ENCODE results near the gene THOC2.
"Not testable (repeated sequence)": the region's sequence is repeated elsewhere in the genome, so short reads cannot be mapped to it uniquely, and the experiment has no call there.

The THOC2 gene

DNA sequence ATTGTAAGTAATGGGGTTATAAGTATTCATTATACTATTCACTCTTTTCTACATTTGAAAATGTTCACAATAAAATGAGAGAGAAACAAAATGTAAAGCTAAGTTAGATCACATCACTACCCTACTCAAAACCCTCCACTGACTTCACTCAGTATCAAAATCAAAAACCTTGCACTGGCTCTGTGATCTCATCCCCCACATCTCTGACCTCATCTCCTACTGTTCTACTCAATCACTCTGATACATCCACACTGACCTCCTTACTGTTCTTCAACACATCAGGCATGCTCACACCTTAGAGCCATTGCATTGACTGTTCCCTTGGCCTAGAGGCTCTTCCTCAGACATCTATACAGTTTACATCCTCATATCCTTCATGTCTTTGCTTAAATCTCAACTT, 50.7 kb downstream of the THOC2 start:
- DNase-seq (ENCODE audit: insufficient read length, low spot score) = no peak
- TF ChIP-seq TAF1 (IDR thresholded peaks at IDR 0.05; ENCODE audit: low read depth, low read length) (no peak), POLR2AphosphoS5 (IDR thresholded peaks at IDR 0.05; ENCODE audit: low read depth, low read length) (no peak), PAX5 (IDR thresholded peaks at IDR 0.05; ENCODE audit: insufficient read depth, low read length, severe bottlenecking) (no peak), SPI1 (IDR thresholded peaks at IDR 0.05; ENCODE audit: low read depth, low read length) (no peak), POU2F2 (IDR thresholded peaks at IDR 0.05; ENCODE audit: low read depth, low read length) (no peak), POLR2A (IDR thresholded peaks at IDR 0.05; ENCODE audit: low read depth, low read length) (no peak)

GRCh38 chrX:123679733-123680460, 53.0 kb downstream of the THOC2 start:
- not testable (repeated sequence) for DNase-seq (ENCODE audit: insufficient read length, low spot score); FAIRE-seq

More for the DNA sequence above, 50.7 kb downstream of the THOC2 start:
- no peak for FAIRE-seq

DNA sequence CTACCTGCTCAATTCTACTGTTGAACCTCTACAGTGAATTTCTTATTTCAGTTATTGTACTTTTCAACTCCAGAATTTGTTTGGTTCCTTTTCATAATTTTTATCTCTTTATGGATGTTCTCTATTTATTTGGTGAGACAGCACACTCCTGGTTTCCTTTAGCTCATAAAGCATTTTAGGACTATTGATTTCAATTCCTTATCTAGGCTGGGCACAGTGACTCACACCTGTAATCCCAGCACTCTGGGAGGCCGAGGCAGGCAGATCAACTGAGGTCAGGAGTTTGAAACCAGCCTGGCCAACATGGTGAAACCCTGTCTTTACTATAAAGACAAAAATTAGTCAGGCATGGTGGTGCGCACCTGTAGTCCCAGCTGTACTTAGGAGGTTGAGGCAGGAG, 57.7 kb downstream of the THOC2 start:
- DNase-seq (ENCODE audit: insufficient read length, low spot score) = no peak
- FAIRE-seq = no peak
- TF ChIP-seq TAF1 (IDR thresholded peaks at IDR 0.05; ENCODE audit: low read depth, low read length) = no peak
- TF ChIP-seq POLR2AphosphoS5 (IDR thresholded peaks at IDR 0.05; ENCODE audit: low read depth, low read length) = no peak
- no peak for TF ChIP-seq POLR2A (IDR thresholded peaks at IDR 0.05; ENCODE audit: low read depth, low read length)
- no peak for TF ChIP-seq PAX5 (IDR thresholded peaks at IDR 0.05; ENCODE audit: insufficient read depth, low read length, severe bottlenecking)
- no peak for TF ChIP-seq SPI1 (IDR thresholded peaks at IDR 0.05; ENCODE audit: low read depth, low read length)
- TF ChIP-seq POU2F2 (IDR thresholded peaks at IDR 0.05; ENCODE audit: low read depth, low read length) = no peak

- FAIRE-seq (peak; percentile 69), DNase-seq (ENCODE audit: insufficient read length, low spot score) (no peak)
- no peak for TF ChIP-seq SPI1 (IDR thresholded peaks at IDR 0.05; ENCODE audit: low read depth, low read length)
- TF ChIP-seq PAX5 (IDR thresholded peaks at IDR 0.05; ENCODE audit: insufficient read depth, low read length, severe bottlenecking) = no peak
- TF ChIP-seq TAF1 (IDR thresholded peaks at IDR 0.05; ENCODE audit: low read depth, low read length) = no peak
- no peak for TF ChIP-seq POU2F2 (IDR thresholded peaks at IDR 0.05; ENCODE audit: low read depth, low read length)
- TF ChIP-seq POLR2A (IDR thresholded peaks at IDR 0.05; ENCODE audit: low read depth, low read length) = no peak
- no peak for TF ChIP-seq POLR2AphosphoS5 (IDR thresholded peaks at IDR 0.05; ENCODE audit: low read depth, low read length)
Observed at GRCh38 chrX:123673813-123674212, 59.0 kb downstream of the THOC2 start.

DNA sequence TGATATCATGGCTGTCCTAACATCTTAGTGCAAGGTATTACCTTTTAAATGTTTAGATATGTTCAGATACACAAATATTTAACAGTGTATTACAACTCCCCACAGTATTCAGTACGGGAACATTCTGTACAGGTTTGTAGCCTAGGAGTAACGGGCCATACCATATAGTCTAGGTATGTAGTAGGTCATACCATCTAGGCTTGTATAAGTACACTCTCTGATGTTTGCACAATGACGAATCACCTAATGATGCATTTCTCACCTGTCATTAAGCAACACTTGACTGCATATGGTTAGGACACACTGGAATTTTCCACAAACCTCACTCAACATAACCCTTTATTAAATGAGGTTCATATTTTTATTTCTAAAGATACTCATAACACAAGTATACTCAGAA, 67.7 kb downstream of the THOC2 start:
- FAIRE-seq (peak; percentile 71), DNase-seq (ENCODE audit: insufficient read length, low spot score) (no peak)

GRCh38 chrX:123664467-123665167, 68.2 kb downstream of the THOC2 start:
- not testable (repeated sequence) for FAIRE-seq; DNase-seq (ENCODE audit: insufficient read length, low spot score)

More for the DNA sequence above, 67.7 kb downstream of the THOC2 start:
- TF ChIP-seq POU2F2 (IDR thresholded peaks at IDR 0.05; ENCODE audit: low read depth, low read length) (no peak), PAX5 (IDR thresholded peaks at IDR 0.05; ENCODE audit: insufficient read depth, low read length, severe bottlenecking) (no peak), SPI1 (IDR thresholded peaks at IDR 0.05; ENCODE audit: low read depth, low read length) (no peak), POLR2A (IDR thresholded peaks at IDR 0.05; ENCODE audit: low read depth, low read length) (no peak), POLR2AphosphoS5 (IDR thresholded peaks at IDR 0.05; ENCODE audit: low read depth, low read length) (no peak)

- peak; percentile 23 for FAIRE-seq
- not testable (repeated sequence) for DNase-seq (ENCODE audit: insufficient read length, low spot score)
Observed at GRCh38 chrX:123663720-123664119, 69.1 kb downstream of the THOC2 start.

DNA sequence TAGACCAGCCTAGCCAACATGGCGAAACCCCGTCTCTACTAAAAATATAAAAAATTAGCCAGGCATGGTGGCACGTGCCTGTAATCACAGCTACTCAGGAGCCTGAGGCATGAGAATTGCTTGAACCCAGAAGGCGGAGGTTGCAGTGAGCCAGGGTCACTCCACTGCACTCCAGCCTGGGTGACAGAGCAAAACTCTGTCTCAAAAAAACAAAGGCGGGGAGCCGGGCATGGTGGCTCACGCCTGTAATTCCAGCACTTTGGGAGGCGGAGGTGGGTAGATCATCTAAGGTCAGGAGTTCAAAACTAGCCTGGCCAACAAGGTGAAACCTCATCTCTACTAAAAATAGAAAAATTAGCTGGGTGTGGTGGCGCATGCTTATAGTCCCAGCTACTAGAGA, 76.3 kb downstream of the THOC2 start:
- not testable (repeated sequence) for FAIRE-seq; DNase-seq (ENCODE audit: insufficient read length, low spot score)

DNA sequence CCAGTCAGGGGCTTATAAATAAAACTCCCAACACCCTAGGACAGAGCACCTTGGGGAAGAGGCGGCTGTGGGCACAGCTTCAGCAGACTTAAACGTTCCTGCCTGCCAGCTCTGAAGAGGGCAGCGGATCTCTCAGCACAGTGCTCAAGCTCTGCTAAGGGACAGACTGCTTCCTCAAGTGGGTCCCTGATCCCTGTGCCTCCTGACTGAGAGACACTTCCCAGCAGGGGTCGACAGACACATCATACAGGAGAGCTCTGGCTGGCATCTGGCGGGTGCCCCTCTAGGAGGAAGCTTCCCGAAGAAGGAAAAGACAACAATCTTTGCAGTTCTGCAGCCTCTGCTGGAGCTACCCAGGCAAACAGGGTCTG, 84.1 kb downstream of the THOC2 start:
- DNase-seq (ENCODE audit: insufficient read length, low spot score); FAIRE-seq: not testable (repeated sequence)

DNA sequence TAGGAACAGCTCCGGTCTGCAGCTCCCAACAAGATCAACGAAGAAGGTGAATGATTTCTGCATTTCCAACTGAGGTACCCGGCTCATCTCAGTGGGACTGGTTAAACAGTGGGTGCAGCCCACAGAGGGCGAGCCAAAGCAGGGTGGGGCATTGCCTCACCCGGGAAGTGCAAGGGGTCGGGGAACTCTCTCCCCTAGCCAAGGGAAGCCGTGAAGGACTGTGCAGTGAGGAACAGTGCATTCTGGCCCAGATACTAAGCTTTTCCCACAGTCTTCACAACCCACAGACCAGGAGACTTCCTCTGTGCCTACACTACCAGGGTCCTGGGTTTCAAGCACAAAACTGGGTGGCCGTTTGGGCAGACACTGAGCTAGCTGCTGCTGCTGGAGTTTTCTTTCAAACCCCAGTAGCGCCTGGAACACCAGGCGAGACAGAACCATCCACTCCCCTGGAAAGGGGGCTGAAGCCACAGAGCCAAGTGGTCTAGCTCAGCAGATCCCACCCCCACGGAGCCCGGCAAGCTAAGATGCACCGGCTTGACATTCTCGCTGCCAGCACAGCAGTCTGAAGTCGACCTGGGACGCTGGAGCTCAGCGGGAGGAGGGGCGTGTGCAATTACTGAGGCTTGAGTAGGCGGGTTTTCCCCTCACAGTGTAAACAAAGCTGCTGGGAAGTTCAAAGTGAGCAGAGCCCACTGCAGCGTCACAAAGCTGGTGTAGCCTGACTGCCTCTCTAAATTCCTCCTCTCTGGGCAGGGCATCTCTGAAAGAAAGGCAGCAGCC, 84.6 kb downstream of the THOC2 start:
- TF ChIP-seq POLR2A (IDR thresholded peaks at IDR 0.05; ENCODE audit: low read depth, low read length) (no peak), POU2F2 (IDR thresholded peaks at IDR 0.05; ENCODE audit: low read depth, low read length) (no peak), SPI1 (IDR thresholded peaks at IDR 0.05; ENCODE audit: low read depth, low read length) (no peak), PAX5 (IDR thresholded peaks at IDR 0.05; ENCODE audit: insufficient read depth, low read length, severe bottlenecking) (no peak), TAF1 (IDR thresholded peaks at IDR 0.05; ENCODE audit: low read depth, low read length) (no peak), POLR2AphosphoS5 (IDR thresholded peaks at IDR 0.05; ENCODE audit: low read depth, low read length) (no peak)
- FAIRE-seq (no peak), DNase-seq (ENCODE audit: insufficient read length, low spot score) (no peak)

GRCh38 chrX:123647244-123647643, 85.6 kb downstream of the THOC2 start:
- TF ChIP-seq SPI1 (IDR thresholded peaks at IDR 0.05; ENCODE audit: low read depth, low read length) (no peak), PAX5 (IDR thresholded peaks at IDR 0.05; ENCODE audit: insufficient read depth, low read length, severe bottlenecking) (no peak), TAF1 (IDR thresholded peaks at IDR 0.05; ENCODE audit: low read depth, low read length) (no peak), POLR2A (IDR thresholded peaks at IDR 0.05; ENCODE audit: low read depth, low read length) (no peak), POLR2AphosphoS5 (IDR thresholded peaks at IDR 0.05; ENCODE audit: low read depth, low read length) (no peak), POU2F2 (IDR thresholded peaks at IDR 0.05; ENCODE audit: low read depth, low read length) (no peak)
- FAIRE-seq = no peak
- no peak for DNase-seq (ENCODE audit: insufficient read length, low spot score)
